Measurements from ENCODE around the gene TXNDC2.
"Not testable (repeated sequence)": the region's sequence is repeated elsewhere in the genome, so short reads cannot be mapped to it uniquely, and the experiment has no call there.

TXNDC2 gene

GRCh38 chr18:9885170-9886004 lies at the start of gene TXNDC2:
Gene TXNDC2 (plus strand): TSS chr18:9885973. CDS start chr18:9886681, 708 bp downstream.
- DNase-seq = no peak

- no peak for DNase-seq
Observed at GRCh38 chr18:9838144-9838877, 47.5 kb upstream of the TXNDC2 start.

GRCh38 chr18:9839211-9839610 lies 46.6 kb upstream of the TXNDC2 start:
- DNase-seq = no peak

GRCh38 chr18:9839853-9840252 lies 45.9 kb upstream of the TXNDC2 start:
- no peak for DNase-seq

GRCh38 chr18:9841752-9842151 lies 44.0 kb upstream of the TXNDC2 start:
- no peak for DNase-seq

- DNase-seq = no peak
Observed at GRCh38 chr18:9842448-9842847, 43.3 kb upstream of the TXNDC2 start.

- DNase-seq = no peak
Observed at GRCh38 chr18:9845256-9845655, 40.5 kb upstream of the TXNDC2 start.

GRCh38 chr18:9846162-9846925 lies 39.4 kb upstream of the TXNDC2 start:
- DNase-seq = no peak

GRCh38 chr18:9848170-9848879 lies 37.4 kb upstream of the TXNDC2 start:
- DNase-seq = no peak

- DNase-seq = no peak
Observed at GRCh38 chr18:9849407-9850283, 36.1 kb upstream of the TXNDC2 start.

GRCh38 chr18:9850309-9850708 lies 35.5 kb upstream of the TXNDC2 start:
- no peak for DNase-seq

- DNase-seq = no peak
Observed at GRCh38 chr18:9851511-9851910, 34.3 kb upstream of the TXNDC2 start.

- DNase-seq = no peak
Observed at GRCh38 chr18:9852266-9853081, 33.3 kb upstream of the TXNDC2 start.

- no peak for DNase-seq
Observed at GRCh38 chr18:9854801-9855676, 30.7 kb upstream of the TXNDC2 start.

GRCh38 chr18:9855681-9856080 lies 30.1 kb upstream of the TXNDC2 start:
- DNase-seq = no peak

- no peak for DNase-seq
Observed at GRCh38 chr18:9856092-9856491, 29.7 kb upstream of the TXNDC2 start.

- not testable (repeated sequence) for DNase-seq
Observed at GRCh38 chr18:9857479-9857998, 28.2 kb upstream of the TXNDC2 start.

GRCh38 chr18:9858642-9859041 lies 27.1 kb upstream of the TXNDC2 start:
- DNase-seq = no peak

GRCh38 chr18:9859232-9859631 lies 26.5 kb upstream of the TXNDC2 start:
- DNase-seq = no peak

Measured in GOT3 (cell line).